Ramos (cell line): ENCODE measurements around the gene BIRC3.

ENCODE experiments used
- in situ Hi-C: fragments of 300-500 bp; cut with MboI; formaldehyde crosslinking; loops from one replicate; pipeline ENCODE4 v1.14.3; 2022; ENCODE audit warnings: low sequenced_read_pairs; ENCODE audit not compliant: unreplicated experiment

BIRC3 gene

GRCh38 chr11:102318469-102318868 is 1.2 kb downstream of the BIRC3 start:
- in situ Hi-C loops: loop anchor here (25.0 kb wide), 1 partner anchor 1569 kb away; no protein-coding TSS in a partner anchor

GRCh38 chr11:102319544-102319943 is 2.3 kb downstream of the BIRC3 start:
- in situ Hi-C loops: loop anchor here (25.0 kb wide), 1 partner anchor 1568 kb away; no protein-coding TSS in a partner anchor

- in situ Hi-C loops: loop anchor here (25.0 kb wide), 1 partner anchor 1567 kb away; no protein-coding TSS in a partner anchor
Observed at GRCh38 chr11:102320188-102320587, 2.9 kb downstream of the BIRC3 start.

DNA sequence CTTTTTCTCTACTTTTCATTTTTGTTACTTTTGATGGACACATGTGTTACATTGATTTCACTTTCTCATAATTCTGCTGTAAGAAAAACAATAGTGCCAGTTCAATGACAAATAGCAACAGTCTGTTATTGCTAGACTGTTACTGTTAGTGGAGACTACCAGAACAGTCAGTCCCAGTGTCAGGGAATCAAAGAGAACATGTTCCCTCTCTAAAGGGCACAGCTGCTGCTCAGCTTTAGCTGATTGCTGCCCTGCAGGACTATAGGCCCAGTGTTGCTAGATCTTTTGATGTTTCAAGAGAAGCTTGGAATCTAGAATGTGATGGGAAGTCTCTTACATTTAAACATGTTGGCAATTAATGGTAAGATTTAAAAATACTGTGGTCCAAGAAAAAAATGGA is 3.4 kb downstream of the BIRC3 start:
- in situ Hi-C loops: loop anchor here (25.0 kb wide), 1 partner anchor 1567 kb away; no protein-coding TSS in a partner anchor

GRCh38 chr11:102322560-102322959 is 5.3 kb downstream of the BIRC3 start:
- in situ Hi-C loops: loop anchor here (25.0 kb wide), 1 partner anchor 1565 kb away; no protein-coding TSS in a partner anchor

DNA sequence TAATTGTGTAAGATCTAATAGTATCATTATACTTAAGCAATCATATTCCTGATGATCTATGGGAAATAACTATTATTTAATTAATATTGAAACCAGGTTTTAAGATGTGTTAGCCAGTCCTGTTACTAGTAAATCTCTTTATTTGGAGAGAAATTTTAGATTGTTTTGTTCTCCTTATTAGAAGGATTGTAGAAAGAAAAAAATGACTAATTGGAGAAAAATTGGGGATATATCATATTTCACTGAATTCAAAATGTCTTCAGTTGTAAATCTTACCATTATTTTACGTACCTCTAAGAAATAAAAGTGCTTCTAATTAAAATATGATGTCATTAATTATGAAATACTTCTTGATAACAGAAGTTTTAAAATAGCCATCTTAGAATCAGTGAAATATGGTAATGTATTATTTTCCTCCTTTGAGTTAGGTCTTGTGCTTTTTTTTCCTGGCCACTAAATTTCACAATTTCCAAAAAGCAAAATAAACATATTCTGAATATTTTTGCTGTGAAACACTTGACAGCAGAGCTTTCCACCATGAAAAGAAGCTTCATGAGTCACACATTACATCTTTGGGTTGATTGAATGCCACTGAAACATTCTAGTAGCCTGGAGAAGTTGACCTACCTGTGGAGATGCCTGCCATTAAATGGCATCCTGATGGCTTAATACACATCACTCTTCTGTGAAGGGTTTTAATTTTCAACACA is 6.4 kb downstream of the BIRC3 start:
- in situ Hi-C loops: loop anchor here (25.0 kb wide), 1 partner anchor 1564 kb away; no protein-coding TSS in a partner anchor

DNA sequence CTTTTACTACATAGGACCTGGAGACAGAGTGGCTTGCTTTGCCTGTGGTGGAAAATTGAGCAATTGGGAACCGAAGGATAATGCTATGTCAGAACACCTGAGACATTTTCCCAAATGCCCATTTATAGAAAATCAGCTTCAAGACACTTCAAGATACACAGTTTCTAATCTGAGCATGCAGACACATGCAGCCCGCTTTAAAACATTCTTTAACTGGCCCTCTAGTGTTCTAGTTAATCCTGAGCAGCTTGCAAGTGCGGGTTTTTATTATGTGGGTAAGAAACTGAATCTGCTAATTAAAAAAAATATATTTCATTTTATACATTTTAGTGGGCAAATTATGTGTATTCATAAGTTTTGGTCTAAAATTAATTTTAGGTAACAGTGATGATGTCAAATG is 7.8 kb downstream of the BIRC3 start:
- in situ Hi-C loops: no loop called here

DNA sequence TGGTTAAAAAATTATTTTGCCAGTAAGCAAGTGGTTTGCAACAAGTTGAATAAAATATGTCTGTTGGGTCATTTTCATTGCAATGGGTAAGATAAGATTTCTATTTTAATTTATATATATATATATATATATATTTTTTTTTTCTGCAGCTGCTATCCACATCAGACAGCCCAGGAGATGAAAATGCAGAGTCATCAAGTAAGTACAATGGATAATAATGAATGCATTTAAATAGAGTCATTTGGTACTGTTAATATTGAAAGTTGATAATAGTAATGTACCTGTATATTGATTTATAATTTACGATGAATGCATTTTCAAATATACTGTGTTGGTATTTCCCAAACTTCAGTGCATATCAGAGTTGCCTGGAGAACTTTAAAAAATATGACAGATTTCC is 11.5 kb downstream of the BIRC3 start:
- in situ Hi-C loops: no loop called here

GRCh38 chr11:102330231-102330630 is 12.9 kb downstream of the BIRC3 start:
- in situ Hi-C loops: loop anchor here (5.0 kb wide), 1 partner anchor 38 kb away; no protein-coding TSS in a partner anchor

GRCh38 chr11:102331341-102331740 is 14.1 kb downstream of the BIRC3 start:
- in situ Hi-C loops: loop anchor here (5.0 kb wide), 1 partner anchor 39 kb away; no protein-coding TSS in a partner anchor

- in situ Hi-C loops: loop anchor here (5.0 kb wide), 1 partner anchor 40 kb away; no protein-coding TSS in a partner anchor
Observed at GRCh38 chr11:102332611-102332994, 15.3 kb downstream of the BIRC3 start.

GRCh38 chr11:102338479-102339010 is 21.3 kb downstream of the BIRC3 start:
- in situ Hi-C loops: no loop called here

- in situ Hi-C loops: loop anchor here (5.0 to 10.0 kb wide), 2 partner anchors 153 to 321 kb away; no protein-coding TSS in a partner anchor
Observed at GRCh38 chr11:102341311-102341710, 24.0 kb downstream of the BIRC3 start.

GRCh38 chr11:102341844-102342318 is 24.6 kb downstream of the BIRC3 start:
- in situ Hi-C loops: loop anchor here (5.0 to 10.0 kb wide), 2 partner anchors 153 to 320 kb away; no protein-coding TSS in a partner anchor

- in situ Hi-C loops: loop anchor here (5.0 to 10.0 kb wide), 2 partner anchors 151 to 318 kb away; no protein-coding TSS in a partner anchor
Observed at GRCh38 chr11:102343809-102344208, 26.5 kb downstream of the BIRC3 start.

DNA sequence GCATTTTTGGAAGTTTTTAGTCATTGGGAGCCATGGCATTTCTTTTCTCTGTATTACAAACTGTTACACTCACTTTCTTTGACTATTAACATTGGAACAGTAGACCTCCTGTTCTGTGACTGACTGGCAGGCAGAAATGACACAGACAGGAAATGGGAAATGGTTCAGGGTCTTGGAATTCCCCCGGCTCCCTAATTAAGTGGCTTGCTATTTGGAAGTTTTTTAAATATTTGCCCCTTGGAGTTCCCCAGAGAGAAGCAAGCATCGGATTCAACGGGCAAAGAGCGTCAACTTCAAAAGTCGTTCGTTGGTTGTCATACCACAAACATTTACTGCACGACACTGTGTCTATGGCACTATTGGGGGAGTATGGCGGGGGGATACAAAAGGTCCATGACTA is 28.6 kb downstream of the BIRC3 start:
- in situ Hi-C loops: loop anchor here (10.0 kb wide), 1 partner anchor 149 kb away; no protein-coding TSS in a partner anchor

- in situ Hi-C loops: loop anchor here (10.0 kb wide), 1 partner anchor 148 kb away; no protein-coding TSS in a partner anchor
Observed at GRCh38 chr11:102346456-102346747, 29.1 kb downstream of the BIRC3 start.

GRCh38 chr11:102346748-102347461 is 29.6 kb downstream of the BIRC3 start, which contains the start of gene BIRC2:
Gene BIRC2, plus strand, starts transcription at chr11:102347214. Its CDS starts 2,641 bp downstream, at chr11:102349855.
- in situ Hi-C loops: loop anchor here (10.0 kb wide), 1 partner anchor 148 kb away; no protein-coding TSS in a partner anchor

DNA sequence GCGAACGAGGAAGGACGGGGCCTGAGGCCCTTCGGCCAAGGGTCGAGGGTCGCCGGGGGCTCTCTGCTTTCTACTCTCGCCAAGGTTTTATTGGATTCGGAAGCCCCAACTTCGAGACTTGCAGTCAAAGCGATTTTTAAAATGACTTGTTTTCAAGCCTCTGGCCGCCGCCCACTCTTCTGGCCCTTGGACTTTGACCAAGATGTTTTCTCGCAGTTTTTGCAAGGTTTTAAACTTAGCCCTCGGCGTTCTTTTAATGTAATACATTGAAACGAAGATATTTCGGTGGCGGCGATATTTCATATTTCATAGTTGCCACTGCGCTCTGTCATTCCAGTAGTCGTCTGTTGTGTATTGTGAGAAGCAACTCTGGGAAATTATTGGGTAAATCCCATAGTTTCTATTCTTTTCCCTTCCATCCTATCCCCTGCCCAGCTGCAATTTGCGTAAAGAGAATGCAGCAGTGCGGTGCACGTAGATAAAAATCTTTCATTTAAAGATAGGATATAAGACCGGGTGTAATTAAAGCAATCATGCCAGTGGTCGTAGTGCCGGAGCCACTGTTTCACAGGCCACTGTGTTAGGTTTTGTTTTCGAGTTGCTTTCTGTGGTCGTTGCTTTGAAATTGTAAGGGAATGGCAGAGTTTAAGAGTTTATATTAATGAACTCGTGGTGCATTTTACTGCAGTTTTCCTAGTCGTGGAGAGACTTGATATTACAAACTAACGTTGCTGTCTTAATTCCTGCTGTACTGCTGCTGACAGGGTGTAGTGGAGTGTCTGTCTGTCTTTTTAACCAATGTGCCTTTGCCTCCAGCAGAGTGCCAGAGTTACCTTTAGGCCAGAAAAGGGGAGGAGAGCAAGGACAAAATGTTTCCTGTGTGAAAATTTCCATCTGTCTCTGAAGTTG is 30.4 kb downstream of the BIRC3 start:
- in situ Hi-C loops: loop anchor here (10.0 kb wide), 1 partner anchor 147 kb away; no protein-coding TSS in a partner anchor
